Measurements from ENCODE around the gene MRAP2. TPM values are rescaled to one million over a fixed set of nuclear protein-coding genes. Genes with fewer than 3 reads are reported as not detected.

Gene MRAP2
- total RNA-seq, 2 donors from 2014 or later: 67.5 to 104 TPM

GRCh38 chr6:84046755-84047154, 13.2 kb downstream of the MRAP2 start:
- no peak for TF ChIP-seq CTCF (IDR thresholded peaks at IDR 0.05)
- no peaks in the 10 kb centered on the region for H3K9me3 ChIP-seq
- H3K4me3 ChIP-seq: no peak overlapping the region
- peaks cover 10 to 39% of the 10 kb centered on the region in 2 donors for H3K4me1 ChIP-seq (ENCODE audit: control insufficient read depth in 1 of 2, low read depth in 2 of 2)
- no peaks in the 10 kb centered on the region for H3K36me3 ChIP-seq
- DNase-seq (ENCODE audit: low spot score) (no peak), ATAC-seq (ENCODE audit: insufficient number of reproducible peaks, low FRiP score, low read depth) (no peak)
- no peaks in the 10 kb centered on the region for H3K27me3 ChIP-seq (replicated peaks; ENCODE audit: insufficient read depth)
- H3K27ac ChIP-seq: no peak overlapping the region

DNA sequence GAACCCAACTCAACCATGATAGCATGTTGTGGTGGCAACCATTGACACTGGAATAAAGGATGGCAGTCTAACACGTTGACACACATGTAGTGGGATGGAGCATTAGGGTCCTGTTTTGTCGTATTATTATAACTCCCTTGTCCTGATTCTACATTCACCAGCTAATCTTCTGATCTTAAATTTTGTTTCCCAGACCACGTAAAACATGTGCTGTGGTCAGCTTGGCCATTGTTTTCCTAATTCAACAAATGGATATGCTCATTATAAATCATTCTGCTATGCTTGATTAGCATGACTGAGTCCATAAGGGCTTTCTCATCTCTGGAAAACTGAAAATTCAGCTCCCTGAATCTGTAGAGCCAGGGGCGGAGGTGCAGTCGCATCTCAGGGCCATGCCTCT, 15.0 kb downstream of the MRAP2 start:
- H3K4me1 ChIP-seq (ENCODE audit: control insufficient read depth in 1 of 2, low read depth in 2 of 2): peaks cover 6 to 41% of the 10 kb centered on the region in 2 donors
- H3K4me3 ChIP-seq: no peak overlapping the region
- H3K27me3 ChIP-seq (replicated peaks; ENCODE audit: insufficient read depth): no peaks in the 10 kb centered on the region
- no peak for ATAC-seq (ENCODE audit: insufficient number of reproducible peaks, low FRiP score, low read depth)
- H3K9me3 ChIP-seq: no peaks in the 10 kb centered on the region
- H3K27ac ChIP-seq: no peak overlapping the region
- no peak for TF ChIP-seq CTCF (IDR thresholded peaks at IDR 0.05)
- DNase-seq (ENCODE audit: low spot score): no peak
- H3K36me3 ChIP-seq: no peaks in the 10 kb centered on the region

DNA sequence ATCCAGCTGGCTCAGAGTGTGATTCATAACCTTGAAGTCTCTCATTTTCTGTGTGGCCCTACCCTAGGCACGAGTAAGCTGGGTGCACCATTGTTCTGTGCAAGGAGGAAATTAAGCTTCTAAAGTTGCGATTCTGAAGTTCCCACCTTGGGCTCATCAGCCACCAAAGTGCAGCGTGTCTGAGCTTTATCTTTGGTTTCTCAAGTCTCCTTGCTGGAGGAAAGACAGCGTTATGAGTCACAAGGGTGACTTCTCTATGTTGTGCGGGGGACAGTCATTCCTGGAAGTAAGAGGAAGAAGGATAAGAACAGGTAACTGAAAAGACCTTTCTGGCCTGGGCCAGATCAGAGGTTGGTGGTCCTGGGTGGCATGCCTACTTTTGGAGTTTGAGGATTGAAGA, 16.8 kb downstream of the MRAP2 start:
- H3K9me3 ChIP-seq: no peaks in the 10 kb centered on the region
- H3K36me3 ChIP-seq: no peaks in the 10 kb centered on the region
- DNase-seq (ENCODE audit: low spot score) (no peak), ATAC-seq (ENCODE audit: insufficient number of reproducible peaks, low FRiP score, low read depth) (no peak)
- peaks cover 8 to 49% of the 10 kb centered on the region in 2 donors for H3K4me1 ChIP-seq (ENCODE audit: control insufficient read depth in 1 of 2, low read depth in 2 of 2)
- no peak for TF ChIP-seq CTCF (IDR thresholded peaks at IDR 0.05)
- H3K27me3 ChIP-seq (replicated peaks; ENCODE audit: insufficient read depth): no peaks in the 10 kb centered on the region
- peak overlapping the region in 1 of 2 donors; percentile 56 for H3K27ac ChIP-seq
- no peak overlapping the region for H3K4me3 ChIP-seq

DNA sequence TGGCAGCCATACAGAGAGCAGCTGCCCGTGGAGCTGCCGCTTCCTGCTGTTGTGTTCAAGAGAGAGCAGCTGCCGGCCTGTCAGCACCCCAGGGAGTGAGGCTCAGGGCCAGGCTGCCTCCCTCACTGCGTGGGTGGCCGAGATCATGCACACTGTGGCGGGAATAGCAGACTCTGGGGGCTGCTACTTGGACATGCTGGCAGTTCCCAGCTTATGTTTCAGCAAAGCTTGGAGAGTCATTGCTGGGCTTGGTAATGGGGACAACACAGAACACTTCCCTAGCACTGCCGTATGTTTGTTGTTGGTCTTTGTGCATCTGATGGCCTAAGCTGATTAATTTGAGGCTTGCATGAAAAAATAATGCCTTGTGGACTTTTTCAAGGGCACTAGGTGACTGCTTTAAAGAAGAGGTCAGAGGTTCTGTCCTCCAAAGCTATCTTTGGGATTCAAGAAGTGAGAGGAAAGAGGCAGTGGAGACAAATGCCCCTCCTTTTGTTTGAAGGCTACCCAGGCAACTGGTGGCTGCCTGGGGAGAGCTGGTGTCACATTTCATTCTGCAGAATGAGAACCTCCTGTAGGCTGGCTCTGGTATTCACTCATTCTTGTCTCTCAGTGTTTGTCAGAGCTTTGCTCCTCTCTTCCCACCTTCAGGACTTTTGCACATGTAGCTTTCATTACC, 18.8 kb downstream of the MRAP2 start:
- ATAC-seq (ENCODE audit: insufficient number of reproducible peaks, low FRiP score, low read depth) (peak; percentile 48), DNase-seq (ENCODE audit: low spot score) (peak; percentile 70)
- Histone ChIP-seq H3K4me3 (peak overlapping the region; percentile 26), H3K27ac (peak overlapping the region; percentile 56 to 69), H3K36me3 (no peaks in the 10 kb centered on the region), H3K9me3 (no peaks in the 10 kb centered on the region), H3K4me1 (ENCODE audit: control insufficient read depth in 1 of 2, low read depth in 2 of 2) (peaks cover 15 to 68% of the 10 kb centered on the region in 2 donors), H3K27me3 (replicated peaks; ENCODE audit: insufficient read depth) (no peaks in the 10 kb centered on the region)
- TF ChIP-seq CTCF (IDR thresholded peaks at IDR 0.05): no peak

DNA sequence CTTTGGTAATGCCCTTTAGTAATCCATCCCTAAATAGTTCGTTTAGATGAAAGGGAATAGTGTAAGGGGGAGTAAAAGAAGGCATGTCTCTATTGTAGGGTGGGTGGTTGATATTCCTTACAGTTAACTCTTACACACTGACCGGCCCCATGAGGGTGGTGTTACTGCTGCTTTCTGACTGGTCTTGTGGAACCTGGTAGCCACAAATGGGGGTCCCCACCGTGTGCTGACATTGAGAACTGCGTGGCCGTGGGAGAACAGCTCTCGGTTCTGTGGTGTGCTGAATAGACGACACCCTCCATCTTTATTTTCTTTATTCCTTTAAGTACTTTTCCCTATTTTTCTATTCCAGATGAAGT, 19.3 kb downstream of the MRAP2 start:
- peak overlapping the region; percentile 56 to 69 for H3K27ac ChIP-seq
- ATAC-seq (ENCODE audit: insufficient number of reproducible peaks, low FRiP score, low read depth) (no peak), DNase-seq (ENCODE audit: low spot score) (no peak)
- H3K9me3 ChIP-seq: no peaks in the 10 kb centered on the region
- H3K4me3 ChIP-seq: no peak overlapping the region
- H3K27me3 ChIP-seq (replicated peaks; ENCODE audit: insufficient read depth): no peaks in the 10 kb centered on the region
- no peak for TF ChIP-seq CTCF (IDR thresholded peaks at IDR 0.05)
- H3K36me3 ChIP-seq: no peaks in the 10 kb centered on the region
- peaks cover 15 to 69% of the 10 kb centered on the region in 2 donors for H3K4me1 ChIP-seq (ENCODE audit: control insufficient read depth in 1 of 2, low read depth in 2 of 2)
